Measurements from ENCODE around the gene ADCYAP1.

GRCh38 chr18:877238-877637 lies 27.4 kb upstream of the ADCYAP1 start:
- TF ChIP-seq CTCF (IDR thresholded peaks at IDR 0.05) (no peak), MAZ (IDR thresholded peaks at IDR 0.05; ENCODE audit: borderline replicate concordance, low read depth, low read length) (no peak), USF2 (IDR thresholded peaks at IDR 0.05) (no peak), MYC (IDR thresholded peaks at IDR 0.05; ENCODE audit: borderline replicate concordance, low read length) (no peak), POLR2A (IDR thresholded peaks at IDR 0.05; ENCODE audit: low read length) (no peak), RAD21 (conservative IDR thresholded peaks at IDR 0.05 in 1 of 2, IDR thresholded peaks at IDR 0.05 in 1 of 2) (no peak), ZSCAN20 (CRISPR knock-in tag; IDR thresholded peaks at IDR 0.05) (no peak), MAFK (IDR thresholded peaks at IDR 0.05; ENCODE audit: partially characterized antibody) (no peak)

All from A549 (cell line).